Measurements from ENCODE around the gene SLC4A5.

SLC4A5 gene

GRCh38 chr2:74385396-74385795 lies 42.2 kb upstream of the SLC4A5 start:
- no peak for TF ChIP-seq REST (tag by site-specific recombination; IDR thresholded peaks at IDR 0.05)
- TF ChIP-seq ZFP69B (tag by site-specific recombination; IDR thresholded peaks at IDR 0.05): no peak
- TF ChIP-seq ZNF175 (tag by site-specific recombination; IDR thresholded peaks at IDR 0.05): no peak
- no peak for TF ChIP-seq ZSCAN4 (tag by site-specific recombination; IDR thresholded peaks at IDR 0.05)
- TF ChIP-seq EGR2 (tag by site-specific recombination; IDR thresholded peaks at IDR 0.05; ENCODE audit: low read depth): no peak
- POLR2A ChIA-PET: no interaction called here
- no peaks in the 10 kb centered on the region for H3K9me3 ChIP-seq (ENCODE audit: control insufficient read depth, insufficient read depth, low read depth, low read length)
- no peak overlapping the region for H3K27ac ChIP-seq (ENCODE audit: extremely low read depth, low read depth, low read length)
- peaks cover 7% of the 10 kb centered on the region; the same call in 1 of the 2 replicates for H3K4me1 ChIP-seq (ENCODE audit: control insufficient read depth, insufficient read depth, low read length)
- H3K4me3 ChIP-seq (ENCODE audit: low read depth, low read length): no peak overlapping the region
- CTCF ChIA-PET: interaction anchor here (0.6 to 1.2 kb wide), 3 partner anchors 15 to 502 kb away, joined by 3 read pairs; no protein-coding TSS in a partner anchor
- H3K36me3 ChIP-seq (ENCODE audit: control insufficient read depth in 2 of 2, insufficient read depth in 1 of 2, low read length in 2 of 2): peaks cover 0 to 39% of the 10 kb centered on the region in 2 experiments; a peak in 2 of 3 replicates

- H3K27ac ChIP-seq (ENCODE audit: extremely low read depth, low read depth, low read length): no peak overlapping the region
- ChIA-PET CTCF (interaction anchor here (1.2 kb wide), 1 partner anchor 17 kb away, joined by 3 read pairs; no protein-coding TSS in a partner anchor), POLR2A (no interaction called here)
- no peak overlapping the region for H3K4me3 ChIP-seq (ENCODE audit: low read depth, low read length)
- TF ChIP-seq ZNF639 (tag by site-specific recombination; IDR thresholded peaks at IDR 0.05) (no peak), ZNF311 (tag by site-specific recombination; IDR thresholded peaks at IDR 0.05; ENCODE audit: borderline replicate concordance) (no peak), ZNF629 (tag by site-specific recombination; IDR thresholded peaks at IDR 0.05) (no peak), ZBTB44 (tag by site-specific recombination; IDR thresholded peaks at IDR 0.05) (no peak), ZNF239 (tag by site-specific recombination; IDR thresholded peaks at IDR 0.05) (no peak), ZBTB7A (tag by site-specific recombination; IDR thresholded peaks at IDR 0.05; ENCODE audit: low read depth) (no peak), ZNF701 (tag by site-specific recombination; IDR thresholded peaks at IDR 0.05) (no peak)
- H3K36me3 ChIP-seq (ENCODE audit: control insufficient read depth in 2 of 2, insufficient read depth in 1 of 2, low read length in 2 of 2): peaks cover 0 to 39% of the 10 kb centered on the region in 2 experiments; a peak in 2 of 3 replicates
- no peaks in the 10 kb centered on the region for H3K9me3 ChIP-seq (ENCODE audit: control insufficient read depth, insufficient read depth, low read depth, low read length)
- peaks cover 6% of the 10 kb centered on the region for H3K4me1 ChIP-seq (ENCODE audit: control insufficient read depth, insufficient read depth, low read length)
These were observed 40.8 kb upstream of the SLC4A5 start for GRCh38 chr2:74384051-74384450.

GRCh38 chr2:74383254-74383653 lies 40.0 kb upstream of the SLC4A5 start:
- peaks cover 0 to 33% of the 10 kb centered on the region in 2 experiments; a peak in 2 of 3 replicates for H3K36me3 ChIP-seq (ENCODE audit: control insufficient read depth in 2 of 2, insufficient read depth in 1 of 2, low read length in 2 of 2)
- H3K27ac ChIP-seq (ENCODE audit: extremely low read depth, low read depth, low read length): no peak overlapping the region

More at GRCh38 chr2:74383254-74383653, 40.0 kb upstream of the SLC4A5 start:
- Histone ChIP-seq H3K9me3 (ENCODE audit: control insufficient read depth, insufficient read depth, low read depth, low read length) (no peaks in the 10 kb centered on the region), H3K4me3 (ENCODE audit: low read depth, low read length) (no peak overlapping the region), H3K4me1 (ENCODE audit: control insufficient read depth, insufficient read depth, low read length) (peaks cover 6% of the 10 kb centered on the region)
- TF ChIP-seq ZBTB17 (tag by site-specific recombination; IDR thresholded peaks at IDR 0.05) (0 out of 2 replicates have a peak, but pooled peaks have one; percentile 17), ZNF768 (tag by site-specific recombination; IDR thresholded peaks at IDR 0.05) (no peak), ZNF184 (tag by site-specific recombination; IDR thresholded peaks at IDR 0.05) (no peak)
- ChIA-PET CTCF (interaction anchor here (1.1 to 2.4 kb wide), 2 partner anchors 9 to 12 kb away, joined by 4 to 14 read pairs; no protein-coding TSS in a partner anchor), POLR2A (interaction anchor here (2.2 kb wide), 1 partner anchor 8 kb away, joined by 10 read pairs; no protein-coding TSS in a partner anchor)

Data from HEK293 (cell line).